Esophagus muscularis mucosa (tissue), 4 donors: ENCODE results near the gene ESR2.

Experiments used
- EP300 ChIP-seq: sonication (generic); formaldehyde crosslinking; IDR thresholded peaks from one replicate; pipeline ENCODE4 v1.6.1; 2017; ENCODE audit warnings: antibody characterized with exemption
- POLR2A ChIP-seq: fragments of 450-650 bp; IDR thresholded peaks from one replicate; pipeline ENCODE4 v1.6.1; 2017; ENCODE audit warnings: antibody characterized with exemption, moderate library complexity, mild to moderate bottlenecking, low read depth
- POLR2AphosphoS5 ChIP-seq, 2 donors: sonication (generic); formaldehyde crosslinking; IDR thresholded peaks; one replicate each; pipeline ENCODE4 v1.6.1; 2017; ENCODE audit warnings: antibody characterized with exemption in 2 of 2
- TF ChIP-seq, protein P1 (sequence below), 3 experiments: fragments of 200-600 bp in 2 of 3; fragments of 450-650 bp in 1 of 3; sonication (generic) in 2 of 3; IDR thresholded peaks; one replicate each; pipeline ENCODE4 v1.5.1; 2017 to 2019; ENCODE audit warnings: antibody characterized with exemption in 3 of 3, mild to moderate bottlenecking in 2 of 3, moderate library complexity in 1 of 3

DNA sequence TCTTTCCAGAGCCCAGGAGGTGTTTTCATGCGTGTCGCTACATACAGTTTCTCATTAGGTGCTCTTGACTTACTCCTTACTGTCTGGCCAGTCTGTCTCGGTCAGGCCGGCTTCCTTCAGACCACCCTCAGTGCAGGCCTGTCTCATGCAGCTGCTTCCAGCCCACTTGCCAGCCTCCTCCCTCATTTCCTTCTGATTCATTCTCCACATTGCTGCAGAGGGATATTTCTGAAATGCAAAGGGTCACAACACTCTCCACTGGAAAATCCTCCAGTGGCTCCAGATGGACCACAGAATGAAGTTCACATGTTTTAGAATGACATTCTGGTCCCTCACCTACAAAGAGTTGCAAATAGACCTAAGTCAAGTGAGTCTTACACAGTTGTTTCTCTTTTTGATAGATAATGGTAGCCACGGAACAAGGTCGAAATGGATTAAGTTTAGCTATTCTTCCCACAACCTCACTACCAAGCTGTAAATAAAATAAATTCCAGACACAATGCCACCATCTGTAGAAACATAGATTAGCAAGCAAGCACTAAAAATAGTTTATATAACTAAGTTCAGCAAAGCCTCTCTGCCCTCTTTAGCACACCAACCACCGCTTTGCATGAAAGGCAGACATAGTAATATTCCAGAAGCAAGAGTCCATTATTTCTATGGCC is 146.9 kb downstream of the ESR2 start:
- TF ChIP-seq EP300 (no peak), POLR2A (no peak), POLR2AphosphoS5 (IDR thresholded peaks at IDR 0.05) (no peak)
- TF ChIP-seq, protein P1, sequence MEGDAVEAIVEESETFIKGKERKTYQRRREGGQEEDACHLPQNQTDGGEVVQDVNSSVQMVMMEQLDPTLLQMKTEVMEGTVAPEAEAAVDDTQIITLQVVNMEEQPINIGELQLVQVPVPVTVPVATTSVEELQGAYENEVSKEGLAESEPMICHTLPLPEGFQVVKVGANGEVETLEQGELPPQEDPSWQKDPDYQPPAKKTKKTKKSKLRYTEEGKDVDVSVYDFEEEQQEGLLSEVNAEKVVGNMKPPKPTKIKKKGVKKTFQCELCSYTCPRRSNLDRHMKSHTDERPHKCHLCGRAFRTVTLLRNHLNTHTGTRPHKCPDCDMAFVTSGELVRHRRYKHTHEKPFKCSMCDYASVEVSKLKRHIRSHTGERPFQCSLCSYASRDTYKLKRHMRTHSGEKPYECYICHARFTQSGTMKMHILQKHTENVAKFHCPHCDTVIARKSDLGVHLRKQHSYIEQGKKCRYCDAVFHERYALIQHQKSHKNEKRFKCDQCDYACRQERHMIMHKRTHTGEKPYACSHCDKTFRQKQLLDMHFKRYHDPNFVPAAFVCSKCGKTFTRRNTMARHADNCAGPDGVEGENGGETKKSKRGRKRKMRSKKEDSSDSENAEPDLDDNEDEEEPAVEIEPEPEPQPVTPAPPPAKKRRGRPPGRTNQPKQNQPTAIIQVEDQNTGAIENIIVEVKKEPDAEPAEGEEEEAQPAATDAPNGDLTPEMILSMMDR (IDR thresholded peaks at IDR 0.05) = no peak
